HepG2 (cell line): Measurements from ENCODE around the gene EFEMP2. TPM values are rescaled to one million over a fixed set of nuclear protein-coding genes. Genes with fewer than 3 reads are reported as not detected.

Experiments
- ATAC-seq: fragments of 200-7000 bp; cut with Tn5 transposase; 3 replicates; pipeline ENCODE4 v1.9.1; 2020; ENCODE audit warnings: mild to moderate bottlenecking, moderate library complexity
- BruUV-seq: library from RNA; stranded (reverse); fragments of 400-500 nt; replicated peaks from 2 replicates; lab custom pipeline; 2021; lab: Mats Ljungman, UMichigan
- CTCF ChIA-PET: fragments of 300-600 bp; formaldehyde crosslinking; extraction: SDS; loops from one replicate; lab custom pipeline; 2021; ENCODE audit warnings: low total read pairs, inconsistent platforms, low intra/inter-chr PET ratio; lab: Yijun Ruan, JAX
- POLR2A ChIA-PET: fragments of 350-600 bp; sonication (Branson Sonifier 250); formaldehyde crosslinking; loops from one replicate; lab custom pipeline; 2020; ENCODE audit warnings: antibody characterized with exemption, inconsistent platforms; lab: Yijun Ruan, JAX
- DNase-seq: peaks from one replicate; pipeline ENCODE4 v3.0.0-alpha.2; 2015; ENCODE audit warnings: low spot score
- FAIRE-seq: peaks from 3 replicates; lab custom pipeline; 2011; peaks lifted over from hg19 to GRCh38; lab: Jason Lieb, UNC
- H2AFZ ChIP-seq: one replicate; pipeline ENCODE4 v1.6.1; 2011; ENCODE audit warnings: low read length, inconsistent platforms
- H3K27ac ChIP-seq: fragments of 300-600 bp; 3 replicates; pipeline ENCODE4 v1.8.0; 2011; ENCODE audit warnings: mixed run types, mild to moderate bottlenecking, mixed read lengths, low read length, inconsistent platforms; ENCODE audit not compliant: insufficient read depth; ENCODE audit errors: extremely low read length
- H3K27me3 ChIP-seq, 2 experiments: fragments of 200-600 bp in 1 of 2; 2 replicates in 1 of 2; 3 replicates in 1 of 2; pipeline versions ENCODE4 v1.6.0 to v1.8.0; 2011; ENCODE audit warnings: low read length in 2 of 2, mild to moderate bottlenecking in 2 of 2, moderate library complexity in 2 of 2, inconsistent platforms in 1 of 2; ENCODE audit not compliant: insufficient read depth in 2 of 2, control insufficient read depth in 1 of 2
- H3K36me3 ChIP-seq, 2 experiments: fragments of 200-600 bp in 1 of 2; replicated peaks in 1 of 2; 2 replicates in 1 of 2; 3 replicates in 1 of 2; pipeline versions ENCODE4 v1.5.1 to v1.8.0; 2011; ENCODE audit warnings: low read length in 2 of 2, inconsistent platforms in 1 of 2; ENCODE audit not compliant: insufficient read depth in 2 of 2, control insufficient read depth in 1 of 2
- H3K4me1 ChIP-seq: 2 replicates; pipeline ENCODE4 v1.5.1; 2012; ENCODE audit warnings: low read length, inconsistent platforms; ENCODE audit not compliant: insufficient read depth
- H3K4me2 ChIP-seq: 2 replicates; pipeline ENCODE4 v1.6.0; 2011; ENCODE audit warnings: low read depth, low read length, inconsistent platforms
- H3K4me3 ChIP-seq, 3 experiments: fragments of 200-600 bp in 1 of 3; sonication (generic), shearing (Covaris generic) in 1 of 3; replicated peaks in 1 of 3; 2 replicates each; pipeline ENCODE4 v1.5.1; 2011 to 2016; ENCODE audit warnings: low read length in 3 of 3, inconsistent platforms in 2 of 3, low read depth in 2 of 3, mild to moderate bottlenecking in 2 of 3, control low read depth in 1 of 3, mixed read lengths in 1 of 3; ENCODE audit not compliant: insufficient read depth in 1 of 3
- H3K79me2 ChIP-seq: one replicate; pipeline ENCODE4 v1.6.1; 2011; ENCODE audit warnings: low read length, inconsistent platforms; ENCODE audit not compliant: insufficient read depth
- H3K9ac ChIP-seq: 2 replicates; pipeline ENCODE4 v1.6.0; 2011; ENCODE audit warnings: mild to moderate bottlenecking, low read depth, low read length, inconsistent platforms; ENCODE audit not compliant: insufficient read depth
- H3K9me3 ChIP-seq: 2 replicates; pipeline ENCODE4 v1.5.1; 2012; ENCODE audit warnings: mild to moderate bottlenecking, low read length
- H4K20me1 ChIP-seq: 2 replicates; pipeline ENCODE4 v1.6.0; 2011; ENCODE audit warnings: inconsistent platforms, mild to moderate bottlenecking, low read length, moderate library complexity; ENCODE audit not compliant: insufficient read depth
- KDM6A ChIP-seq: IDR thresholded peaks from 2 replicates; pipeline ENCODE4 v1.6.1; 2016; ENCODE audit warnings: low read depth
- KLF16 ChIP-seq, 2 experiments: sonication (generic) in 1 of 2; formaldehyde crosslinking in 1 of 2; IDR thresholded peaks; 2 replicates each; pipeline versions ENCODE4 v1.6.1 to v1.8.0; 2016 to 2023; ENCODE audit warnings: missing genetic modification reagents in 2 of 2, missing compliant biosample characterization in 1 of 2
- SIX4 ChIP-seq: sonication (generic); formaldehyde crosslinking; IDR thresholded peaks from 2 replicates; pipeline ENCODE4 v1.4.0; 2020; ENCODE audit warnings: missing genetic modification reagents
- SMARCC2 ChIP-seq: fragments of 450-650 bp; IDR thresholded peaks from 2 replicates; pipeline ENCODE4 v1.6.1; 2017; ENCODE audit warnings: antibody characterized with exemption, mild to moderate bottlenecking
- ZMYM2 ChIP-seq: sonication (generic); formaldehyde crosslinking; IDR thresholded peaks from 2 replicates; pipeline ENCODE4 v1.8.0; 2022; ENCODE audit warnings: mild to moderate bottlenecking, missing genetic modification reagents
- ZNF777 ChIP-seq: sonication (generic); formaldehyde crosslinking; IDR thresholded peaks from 2 replicates; pipeline ENCODE4 v1.4.0; 2020; ENCODE audit warnings: missing genetic modification reagents
- ZSCAN20 ChIP-seq: sonication (generic); formaldehyde crosslinking; IDR thresholded peaks from 2 replicates; pipeline ENCODE4 v1.4.0; 2020; ENCODE audit warnings: missing genetic modification reagents, mild to moderate bottlenecking, borderline replicate concordance
- WGBS: methylation state at CpG from one replicate; pipeline ENCODE4 v1.1.6; 2017; ENCODE audit warnings: low lambda C conversion rate; 5-methylcytosine and 5-hydroxymethylcytosine counted together
- in situ Hi-C: cut with HindIII; loops from 2 replicates; pipeline ENCODE4 v1.10.0; 2017; ENCODE audit warnings: low pct_unique_long_range_greater_than_20kb; ENCODE audit not compliant: extremely low pct_ligation_motif_present
- intact Hi-C: fragments of 100-400 bp; cut with micrococcal nuclease; formaldehyde crosslinking; loops from one replicate; pipeline ENCODE4 v1.10.0; 2022; ENCODE audit not compliant: unreplicated experiment
- polyA plus RNA-seq, 8 experiments: library from polyadenylated mRNA; depleted of rRNA in 3 of 8; stranded (reverse) in 7 of 8; unstranded in 1 of 8; fragments of >200 nt; fragmentation: Illumina TruSeq in 4 of 8; extraction: Trizol in 4 of 8; gene quantifications; 2 replicates each; pipeline versions ENCODE4 v1.2.1 to v1.2.3, GENCODE V29; 2011 to 2016; ENCODE audit warnings: low read depth in 4 of 8, missing spikeins in 1 of 8, mixed read lengths in 1 of 8; ENCODE audit not compliant: insufficient read depth in 1 of 8
- total RNA-seq, 5 experiments: library from RNA; depleted of rRNA; stranded (reverse); fragments of >200 nt; fragmentation: Illumina TruSeq; extraction: Trizol; gene quantifications; 2 replicates each; pipeline ENCODE4 v1.2.3, GENCODE V29; 2016; ENCODE audit warnings: low read depth in 1 of 5
- TF ChIP-seq, protein P1 (sequence below): sonication (generic); formaldehyde crosslinking; IDR thresholded peaks from 2 replicates; pipeline ENCODE4 v1.5.0; 2020; ENCODE audit warnings: missing genetic modification reagents
- TF ChIP-seq, protein P2 (sequence below): conservative IDR thresholded peaks from 2 replicates; pipeline ENCODE4 v1.6.1; 2018; ENCODE audit warnings: missing genetic modification reagents
- TF ChIP-seq, protein P3 (sequence below): sonication (generic); formaldehyde crosslinking; IDR thresholded peaks from 2 replicates; pipeline ENCODE4 v1.5.1; 2020; ENCODE audit warnings: mild to moderate bottlenecking, moderate library complexity, missing genetic modification reagents
- TF ChIP-seq, protein P4 (sequence below): sonication (generic); formaldehyde crosslinking; conservative IDR thresholded peaks from 2 replicates; pipeline ENCODE4 v1.4.0; 2020; ENCODE audit warnings: missing genetic modification reagents
- TF ChIP-seq, protein P5 (sequence below): sonication (generic); formaldehyde crosslinking; IDR thresholded peaks from 2 replicates; pipeline ENCODE4 v1.4.0; 2020; ENCODE audit warnings: mild to moderate bottlenecking, missing genetic modification reagents
- TF ChIP-seq, protein P6 (sequence below): sonication (generic); formaldehyde crosslinking; IDR thresholded peaks from 2 replicates; pipeline ENCODE4 v1.4.0; 2020; ENCODE audit warnings: mild to moderate bottlenecking, missing genetic modification reagents

Gene EFEMP2
- total and polyA plus RNA-seq, 2 of the 13 experiments (the other 11 are each of a cell fraction or from before 2014, with no cell fraction given): 7.4 to 29.7 TPM

DNA sequence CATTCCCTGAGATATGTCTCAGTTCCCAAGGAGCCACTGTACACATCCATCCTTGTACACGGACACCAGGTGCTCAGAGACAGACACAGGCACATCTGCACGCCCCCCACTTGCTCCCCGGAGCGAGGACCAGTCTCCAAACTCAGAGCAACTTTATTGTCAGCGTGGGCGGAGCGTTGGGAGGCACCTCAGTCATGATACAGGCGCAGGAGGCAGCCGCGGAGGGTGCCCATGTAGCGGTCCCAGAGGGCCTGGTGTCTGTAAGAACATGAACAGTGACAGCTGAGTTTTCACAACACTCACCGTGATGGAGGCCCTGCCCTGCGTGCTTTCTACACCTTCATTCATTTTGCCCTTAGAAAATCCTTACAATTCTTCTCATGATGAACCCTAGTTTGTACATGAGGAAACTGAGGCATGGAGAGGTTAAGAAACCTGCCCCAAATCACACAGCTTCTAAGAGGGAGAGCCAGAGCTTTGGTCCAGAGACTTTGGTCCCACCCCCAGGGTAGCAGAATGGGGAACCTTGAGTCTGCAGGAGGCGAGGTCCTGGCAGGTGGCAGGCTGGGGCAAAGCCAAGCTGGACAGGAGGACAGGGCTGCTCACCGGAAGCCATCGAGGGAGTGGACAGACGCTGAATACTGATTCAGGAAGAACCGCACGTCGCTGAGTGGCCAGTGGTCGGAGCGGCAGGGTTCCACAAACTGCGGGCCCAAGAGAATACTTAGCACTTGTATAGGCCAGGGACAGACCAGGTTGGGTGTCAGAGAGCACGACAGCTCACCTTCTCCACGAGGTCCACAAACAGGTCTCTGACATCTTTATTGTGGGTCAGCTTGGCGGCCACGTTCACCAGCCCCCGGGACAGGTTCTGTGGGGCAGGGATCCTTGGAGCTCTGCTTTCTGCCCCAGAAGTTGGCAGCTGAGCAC is 11.5 kb upstream of the EFEMP2 start:
- DNase-seq (no peak), FAIRE-seq (no peak), ATAC-seq (no peak)
- H3K79me2 ChIP-seq: no peaks in the 10 kb centered on the region
- in situ Hi-C loops (loop anchor here (5.0 kb wide), 1 partner anchor 103 kb away; no protein-coding TSS in a partner anchor), intact Hi-C loops (no loop called here)
- H3K9ac ChIP-seq: no peak overlapping the region
- no peak overlapping the region for H3K27ac ChIP-seq
- H4K20me1 ChIP-seq: no peaks in the 10 kb centered on the region
- no peak overlapping the region for H2AFZ ChIP-seq
- no peaks in the 10 kb centered on the region for H3K9me3 ChIP-seq
- H3K36me3 ChIP-seq: peaks cover 4 to 19% of the 10 kb centered on the region in 2 experiments; a peak in 4 of 5 replicates
- H3K4me1 ChIP-seq: peaks cover 42% of the 10 kb centered on the region
- no TSS peak for BruUV-seq
- POLR2A ChIA-PET: interaction anchor here (0.6 to 1.7 kb wide), 8 partner anchors 10 to 140 kb away, joined by 3 to 11 read pairs (median 3); partner anchors contain the start of genes CFL1, FOSL1 and MUS81
- H3K4me3 ChIP-seq: no peak overlapping the region
- WGBS: 87% methylated on average over 14 of the region's 28 CpGs
- CTCF ChIA-PET: interaction anchor here (0.7 to 2.9 kb wide), 12 partner anchors 10 to 178 kb away, joined by 3 to 77 read pairs (median 5); partner anchors contain the start of genes FOSL1, KAT5, MUS81 and SART1
- no peak overlapping the region for H3K4me2 ChIP-seq
- no peaks in the 10 kb centered on the region; a peak in 1 of 5 replicates for H3K27me3 ChIP-seq
- TF ChIP-seq ZSCAN20 (CRISPR knock-in tag): no peak
- TF ChIP-seq, protein P1, sequence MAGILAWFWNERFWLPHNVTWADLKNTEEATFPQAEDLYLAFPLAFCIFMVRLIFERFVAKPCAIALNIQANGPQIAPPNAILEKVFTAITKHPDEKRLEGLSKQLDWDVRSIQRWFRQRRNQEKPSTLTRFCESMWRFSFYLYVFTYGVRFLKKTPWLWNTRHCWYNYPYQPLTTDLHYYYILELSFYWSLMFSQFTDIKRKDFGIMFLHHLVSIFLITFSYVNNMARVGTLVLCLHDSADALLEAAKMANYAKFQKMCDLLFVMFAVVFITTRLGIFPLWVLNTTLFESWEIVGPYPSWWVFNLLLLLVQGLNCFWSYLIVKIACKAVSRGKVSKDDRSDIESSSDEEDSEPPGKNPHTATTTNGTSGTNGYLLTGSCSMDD (CRISPR knock-in tag): no peak
- no peak for TF ChIP-seq KLF16 (CRISPR knock-in tag; IDR thresholded peaks at IDR 0.05)
- TF ChIP-seq, protein P2, sequence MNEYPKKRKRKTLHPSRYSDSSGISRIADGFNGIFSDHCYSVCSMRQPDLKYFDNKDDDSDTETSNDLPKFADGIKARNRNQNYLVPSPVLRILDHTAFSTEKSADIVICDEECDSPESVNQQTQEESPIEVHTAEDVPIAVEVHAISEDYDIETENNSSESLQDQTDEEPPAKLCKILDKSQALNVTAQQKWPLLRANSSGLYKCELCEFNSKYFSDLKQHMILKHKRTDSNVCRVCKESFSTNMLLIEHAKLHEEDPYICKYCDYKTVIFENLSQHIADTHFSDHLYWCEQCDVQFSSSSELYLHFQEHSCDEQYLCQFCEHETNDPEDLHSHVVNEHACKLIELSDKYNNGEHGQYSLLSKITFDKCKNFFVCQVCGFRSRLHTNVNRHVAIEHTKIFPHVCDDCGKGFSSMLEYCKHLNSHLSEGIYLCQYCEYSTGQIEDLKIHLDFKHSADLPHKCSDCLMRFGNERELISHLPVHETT (CRISPR knock-in tag): no peak
- TF ChIP-seq, protein P3, sequence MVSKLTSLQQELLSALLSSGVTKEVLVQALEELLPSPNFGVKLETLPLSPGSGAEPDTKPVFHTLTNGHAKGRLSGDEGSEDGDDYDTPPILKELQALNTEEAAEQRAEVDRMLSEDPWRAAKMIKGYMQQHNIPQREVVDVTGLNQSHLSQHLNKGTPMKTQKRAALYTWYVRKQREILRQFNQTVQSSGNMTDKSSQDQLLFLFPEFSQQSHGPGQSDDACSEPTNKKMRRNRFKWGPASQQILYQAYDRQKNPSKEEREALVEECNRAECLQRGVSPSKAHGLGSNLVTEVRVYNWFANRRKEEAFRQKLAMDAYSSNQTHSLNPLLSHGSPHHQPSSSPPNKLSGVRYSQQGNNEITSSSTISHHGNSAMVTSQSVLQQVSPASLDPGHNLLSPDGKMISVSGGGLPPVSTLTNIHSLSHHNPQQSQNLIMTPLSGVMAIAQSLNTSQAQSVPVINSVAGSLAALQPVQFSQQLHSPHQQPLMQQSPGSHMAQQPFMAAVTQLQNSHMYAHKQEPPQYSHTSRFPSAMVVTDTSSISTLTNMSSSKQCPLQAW: no peak
- TF ChIP-seq, protein P4, sequence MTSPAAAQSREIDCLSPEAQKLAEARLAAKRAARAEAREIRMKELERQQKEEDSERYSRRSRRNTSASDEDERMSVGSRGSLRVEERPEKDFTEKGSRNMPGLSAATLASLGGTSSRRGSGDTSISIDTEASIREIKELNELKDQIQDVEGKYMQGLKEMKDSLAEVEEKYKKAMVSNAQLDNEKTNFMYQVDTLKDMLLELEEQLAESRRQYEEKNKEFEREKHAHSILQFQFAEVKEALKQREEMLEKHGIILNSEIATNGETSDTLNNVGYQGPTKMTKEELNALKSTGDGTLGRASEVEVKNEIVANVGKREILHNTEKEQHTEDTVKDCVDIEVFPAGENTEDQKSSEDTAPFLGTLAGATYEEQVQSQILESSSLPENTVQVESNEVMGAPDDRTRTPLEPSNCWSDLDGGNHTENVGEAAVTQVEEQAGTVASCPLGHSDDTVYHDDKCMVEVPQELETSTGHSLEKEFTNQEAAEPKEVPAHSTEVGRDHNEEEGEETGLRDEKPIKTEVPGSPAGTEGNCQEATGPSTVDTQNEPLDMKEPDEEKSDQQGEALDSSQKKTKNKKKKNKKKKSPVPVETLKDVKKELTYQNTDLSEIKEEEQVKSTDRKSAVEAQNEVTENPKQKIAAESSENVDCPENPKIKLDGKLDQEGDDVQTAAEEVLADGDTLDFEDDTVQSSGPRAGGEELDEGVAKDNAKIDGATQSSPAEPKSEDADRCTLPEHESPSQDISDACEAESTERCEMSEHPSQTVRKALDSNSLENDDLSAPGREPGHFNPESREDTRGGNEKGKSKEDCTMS (CRISPR knock-in tag): no peak
- TF ChIP-seq, protein P5, sequence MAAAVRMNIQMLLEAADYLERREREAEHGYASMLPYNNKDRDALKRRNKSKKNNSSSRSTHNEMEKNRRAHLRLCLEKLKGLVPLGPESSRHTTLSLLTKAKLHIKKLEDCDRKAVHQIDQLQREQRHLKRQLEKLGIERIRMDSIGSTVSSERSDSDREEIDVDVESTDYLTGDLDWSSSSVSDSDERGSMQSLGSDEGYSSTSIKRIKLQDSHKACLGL (CRISPR knock-in tag): no peak
- TF ChIP-seq KDM6A (CRISPR knock-in tag): no peak
- no peak for TF ChIP-seq SIX4
- TF ChIP-seq ZNF777: no peak
- TF ChIP-seq SMARCC2: no peak
- TF ChIP-seq, protein P6, sequence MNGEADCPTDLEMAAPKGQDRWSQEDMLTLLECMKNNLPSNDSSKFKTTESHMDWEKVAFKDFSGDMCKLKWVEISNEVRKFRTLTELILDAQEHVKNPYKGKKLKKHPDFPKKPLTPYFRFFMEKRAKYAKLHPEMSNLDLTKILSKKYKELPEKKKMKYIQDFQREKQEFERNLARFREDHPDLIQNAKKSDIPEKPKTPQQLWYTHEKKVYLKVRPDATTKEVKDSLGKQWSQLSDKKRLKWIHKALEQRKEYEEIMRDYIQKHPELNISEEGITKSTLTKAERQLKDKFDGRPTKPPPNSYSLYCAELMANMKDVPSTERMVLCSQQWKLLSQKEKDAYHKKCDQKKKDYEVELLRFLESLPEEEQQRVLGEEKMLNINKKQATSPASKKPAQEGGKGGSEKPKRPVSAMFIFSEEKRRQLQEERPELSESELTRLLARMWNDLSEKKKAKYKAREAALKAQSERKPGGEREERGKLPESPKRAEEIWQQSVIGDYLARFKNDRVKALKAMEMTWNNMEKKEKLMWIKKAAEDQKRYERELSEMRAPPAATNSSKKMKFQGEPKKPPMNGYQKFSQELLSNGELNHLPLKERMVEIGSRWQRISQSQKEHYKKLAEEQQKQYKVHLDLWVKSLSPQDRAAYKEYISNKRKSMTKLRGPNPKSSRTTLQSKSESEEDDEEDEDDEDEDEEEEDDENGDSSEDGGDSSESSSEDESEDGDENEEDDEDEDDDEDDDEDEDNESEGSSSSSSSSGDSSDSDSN (CRISPR knock-in tag): no peak
- TF ChIP-seq ZMYM2: no peak
